ENCODE results near the gene CHAT. TPM values are rescaled to one million over a fixed set of nuclear protein-coding genes. Genes with fewer than 3 reads are reported as not detected.

The CHAT gene
- total RNA-seq, 4 donors from 2014 or later: not detected

- H3K9me3 ChIP-seq: no peaks in the 10 kb centered on the region
- TF ChIP-seq POLR2A (IDR thresholded peaks at IDR 0.05) (no peak), CTCF (IDR thresholded peaks at IDR 0.05 in 4 of 5, conservative IDR thresholded peaks at IDR 0.05 in 1 of 5) (no peak)
- H3K36me3 ChIP-seq: no peaks in the 10 kb centered on the region
- in situ Hi-C loops (cut with MboI; ENCODE audit: low sequenced_read_pairs in 4 of 4) (no loop called here), intact Hi-C loops (cut with DNase I; ENCODE audit: low total_unique reads) (no loop called here)
- peaks cover 63 to 84% (median 71%) of the 10 kb centered on the region in 3 donors for H3K27me3 ChIP-seq
- DNase-seq (no peak), ATAC-seq (no peak)
- no peak overlapping the region for H3K4me3 ChIP-seq
- H3K27ac ChIP-seq: no peak overlapping the region
- no peaks in the 10 kb centered on the region for H3K4me1 ChIP-seq
Measured at GRCh38 chr10:49613165-49613881, 514 bp upstream of the CHAT start.

GRCh38 chr10:49614242-49615198, 683 bp downstream of the CHAT start:
- ATAC-seq (no peak), DNase-seq (no peak)
- in situ Hi-C loops (cut with MboI; ENCODE audit: low sequenced_read_pairs in 4 of 4): no loop called here
- H3K4me1 ChIP-seq: no peaks in the 10 kb centered on the region
- peaks cover 52 to 74% (median 63%) of the 10 kb centered on the region in 3 donors for H3K27me3 ChIP-seq
- no peaks in the 10 kb centered on the region for H3K36me3 ChIP-seq
- intact Hi-C loops (cut with DNase I; ENCODE audit: low total_unique reads): no loop called here
- no peak overlapping the region for H3K4me3 ChIP-seq
- H3K9me3 ChIP-seq: no peaks in the 10 kb centered on the region
- H3K27ac ChIP-seq: no peak overlapping the region
- TF ChIP-seq POLR2A (IDR thresholded peaks at IDR 0.05) (no peak), CTCF (IDR thresholded peaks at IDR 0.05 in 4 of 5, conservative IDR thresholded peaks at IDR 0.05 in 1 of 5) (no peak)

- H3K27me3 ChIP-seq: peaks cover 49 to 68% (median 61%) of the 10 kb centered on the region in 3 donors
- ATAC-seq (no peak), DNase-seq (no peak)
- no peaks in the 10 kb centered on the region for H3K36me3 ChIP-seq
- no peak overlapping the region for H3K27ac ChIP-seq
- H3K9me3 ChIP-seq: no peaks in the 10 kb centered on the region
- TF ChIP-seq CTCF (IDR thresholded peaks at IDR 0.05 in 4 of 5, conservative IDR thresholded peaks at IDR 0.05 in 1 of 5) (no peak), POLR2A (IDR thresholded peaks at IDR 0.05) (no peak)
- in situ Hi-C loops (cut with MboI; ENCODE audit: low sequenced_read_pairs in 4 of 4) (no loop called here), intact Hi-C loops (cut with DNase I; ENCODE audit: low total_unique reads) (no loop called here)
- no peaks in the 10 kb centered on the region for H3K4me1 ChIP-seq
- H3K4me3 ChIP-seq: no peak overlapping the region
Measured at GRCh38 chr10:49615213-49615612, 1.4 kb downstream of the CHAT start.

GRCh38 chr10:49615721-49616120, 1.9 kb downstream of the CHAT start:
- H3K27me3 ChIP-seq: peaks cover 45 to 64% (median 57%) of the 10 kb centered on the region in 3 donors

More at GRCh38 chr10:49615721-49616120, 1.9 kb downstream of the CHAT start:
- intact Hi-C loops (cut with DNase I; ENCODE audit: low total_unique reads): no loop called here
- no peak overlapping the region for H3K4me3 ChIP-seq
- no peak for DNase-seq
- in situ Hi-C loops (cut with MboI; ENCODE audit: low sequenced_read_pairs in 4 of 4): no loop called here
- no peaks in the 10 kb centered on the region for H3K4me1 ChIP-seq
- no peak overlapping the region for H3K27ac ChIP-seq
- no peaks in the 10 kb centered on the region for H3K36me3 ChIP-seq
- TF ChIP-seq POLR2A (IDR thresholded peaks at IDR 0.05) (no peak), CTCF (IDR thresholded peaks at IDR 0.05 in 4 of 5, conservative IDR thresholded peaks at IDR 0.05 in 1 of 5) (no peak)
- ATAC-seq: no peak
- no peaks in the 10 kb centered on the region for H3K9me3 ChIP-seq

Measured in gastrocnemius medialis (tissue), 4 donors.